ENCODE measurements around the gene PHPT1. TPM values are rescaled to one million over a fixed set of nuclear protein-coding genes. Genes with fewer than 3 reads are reported as not detected.

The PHPT1 gene
- total and polyA plus RNA-seq, 2 of the 8 experiments (the other 6 are each of a cell fraction or from before 2014, with no cell fraction given) = 109 to 226 TPM

GRCh38 chr9:136865768-136866103 is 16.5 kb downstream of the PHPT1 start:
- ChIA-PET CTCF (ENCODE audit: partially characterized antibody) (no interaction called here), POLR2A (ENCODE audit: partially characterized antibody) (interaction anchor here (1.0 to 3.5 kb wide), 8 partner anchors 9 to 32 kb away, joined by 3 to 16 read pairs (median 4); partner anchors contain the start of gene MAMDC4)

More at GRCh38 chr9:136865768-136866103, 16.5 kb downstream of the PHPT1 start:
- Histone ChIP-seq H3K27me3 (replicated peaks in 1 of 4; ENCODE audit: control insufficient read depth in 3 of 4, extremely low read depth in 1 of 4, insufficient read depth in 3 of 4, low read length in 3 of 4) (no peaks in the 10 kb centered on the region), H3K4me1 (replicated peaks in 1 of 4; ENCODE audit: control insufficient read depth in 3 of 4, insufficient read depth in 4 of 4, low read length in 3 of 4) (peaks cover 0 to 6% (median 5%) of the 10 kb centered on the region in 4 experiments; a peak in 5 of 7 replicates), H3K79me2 (ENCODE audit: control insufficient read depth in 1 of 2, insufficient read depth in 2 of 2, low read length in 2 of 2) (peaks cover 5 to 17% of the 10 kb centered on the region in 2 experiments; a peak in 3 of 4 replicates), H3K14ac (ENCODE audit: insufficient read length) (no peak overlapping the region), H4K8ac (ENCODE audit: extremely low read depth, insufficient read depth, low read length) (peak overlapping the region; percentile 85), H4K5ac (ENCODE audit: insufficient read length, low read depth, low read length) (peak overlapping the region; percentile 93), H2AFZ (ENCODE audit: low read length) (no peak overlapping the region), H3K27ac (ENCODE audit: low read depth, low read length) (peak overlapping the region; percentile 81; the same call in 1 of the 2 replicates), H2AK5ac (ENCODE audit: low read depth, low read length) (no peak overlapping the region), H3K18ac (ENCODE audit: extremely low read depth, low read length) (no peak overlapping the region), H3K9me3 (ENCODE audit: insufficient read depth in 2 of 2, low read depth in 1 of 2, low read length in 1 of 2) (peaks cover 17 to 19% of the 10 kb centered on the region in 2 experiments; a peak in 3 of 4 replicates), H3K56ac (replicated peaks; ENCODE audit: insufficient read length, low read depth, low read length) (no peak overlapping the region), H2BK12ac (ENCODE audit: low read depth, low read length) (no peak overlapping the region), H2BK5ac (ENCODE audit: low read depth, low read length) (0 out of 2 replicates have a peak overlapping the region, but pooled peaks have one; percentile 92), H3K23me2 (ENCODE audit: low read depth, low read length) (peaks cover 5% of the 10 kb centered on the region; the same call in 1 of the 2 replicates), H4K91ac (replicated peaks; ENCODE audit: insufficient read length, low read length) (no peak overlapping the region), H3K4ac (replicated peaks; ENCODE audit: insufficient read length, low read depth, low read length) (no peak overlapping the region), H3K79me1 (ENCODE audit: low read depth, low read length) (peaks cover 10% of the 10 kb centered on the region), H3K9ac (replicated peaks in 1 of 4; ENCODE audit: extremely low read depth in 1 of 4, low read depth in 3 of 4, low read length in 3 of 4) (peak overlapping the region; percentile 72 to 89 (median 80); a peak in 6 of 7 replicates), H2BK15ac (ENCODE audit: low read length) (no peak overlapping the region), H3K23ac (ENCODE audit: insufficient read length) (no peak overlapping the region), H2BK20ac (ENCODE audit: low read length) (no peak overlapping the region), H2BK120ac (replicated peaks; ENCODE audit: low read depth, low read length) (no peak overlapping the region), H3K4me2 (ENCODE audit: insufficient read depth in 1 of 2, low read depth in 2 of 2, low read length in 2 of 2) (peak overlapping the region; percentile 76 to 79), H3K36me3 (ENCODE audit: control insufficient read depth in 2 of 4, insufficient read depth in 4 of 4, low read length in 3 of 4) (peaks cover 11 to 34% (median 27%) of the 10 kb centered on the region in 4 experiments), H4K20me1 (replicated peaks in 1 of 2; ENCODE audit: control insufficient read depth in 1 of 2, insufficient read depth in 2 of 2, low read length in 2 of 2) (peaks cover 7 to 33% of the 10 kb centered on the region in 2 experiments), H3K4me3 (ENCODE audit: extremely low read depth in 1 of 4, insufficient read depth in 2 of 4, low read depth in 3 of 4, low read length in 4 of 4) (peak overlapping the region; percentile 49 to 99 (median 70))
- DNase-seq (ENCODE audit: low read depth in 1 of 2, low spot score in 2 of 2) = no peak
- FAIRE-seq = no peak
- WGBS, 2 experiments (ENCODE audit: extremely low coverage in 1 of 2, insufficient coverage in 1 of 2, insufficient read length in 1 of 2, insufficient replicate concordance in 2 of 2, low coverage in 1 of 2, low lambda C conversion rate in 2 of 2, missing lambda C conversion rate in 1 of 2) = no CpG with 5 or more reads among the region's 20 CpGs
- TF ChIP-seq EGR1 (IDR thresholded peaks at IDR 0.05; ENCODE audit: borderline replicate concordance, low read depth, low read length) = no peak
- no peak for TF ChIP-seq POLR2A (IDR thresholded peaks at IDR 0.05; ENCODE audit: control extremely low read depth in 1 of 2, low read depth in 2 of 2, low read length in 2 of 2)
- no peak for TF ChIP-seq SP4 (IDR thresholded peaks at IDR 0.05; ENCODE audit: low read length)
- no peak for TF ChIP-seq NANOG (IDR thresholded peaks at IDR 0.05; ENCODE audit: insufficient read depth, low read depth, low read length, poor library complexity, severe bottlenecking)
- TF ChIP-seq SAP30 (IDR thresholded peaks at IDR 0.05; ENCODE audit: insufficient read depth, insufficient replicate concordance, low read length) = no peak
- no peak for TF ChIP-seq CHD2 (IDR thresholded peaks at IDR 0.05; ENCODE audit: low read length)
- TF ChIP-seq GABPA (IDR thresholded peaks at IDR 0.05; ENCODE audit: borderline replicate concordance, insufficient read depth, low read length) = no peak
- TF ChIP-seq SIN3A (conservative IDR thresholded peaks at IDR 0.05 in 1 of 2, IDR thresholded peaks at IDR 0.05 in 1 of 2; ENCODE audit: low read depth in 1 of 2, low read length in 2 of 2) = no peak
- no peak for TF ChIP-seq POLR2AphosphoS5 (IDR thresholded peaks at IDR 0.05; ENCODE audit: low read depth, low read length)
- no peak for TF ChIP-seq CBX8 (IDR thresholded peaks at IDR 0.05; ENCODE audit: borderline replicate concordance, low read depth, low read length)
- no peak for TF ChIP-seq JUND (IDR thresholded peaks at IDR 0.05; ENCODE audit: low read length)
- TF ChIP-seq ZNF274 (IDR thresholded peaks at IDR 0.05; ENCODE audit: borderline replicate concordance, extremely low read depth, low read length) = no peak
- no peak for TF ChIP-seq PHF8 (conservative IDR thresholded peaks at IDR 0.05; ENCODE audit: low read depth, low read length)
